Dendritic cell treated with granulocyte-macrophage colony-stimulating factor and Interleukin-4, amounts not matched to agents 40 ng/mL and 50 ng/mL, for 4 days (primary cell): ENCODE measurements around the gene ZC3H4.

Source experiments
- H3K27ac Mint-ChIP-seq: one replicate; pipeline ENCODE4 v1.8.0; 2022; ENCODE audit warnings: mild to moderate bottlenecking, mixed read lengths
- H3K27me3 Mint-ChIP-seq: one replicate; pipeline ENCODE4 v1.8.0; 2022; ENCODE audit warnings: mild to moderate bottlenecking, mixed read lengths
- H3K36me3 Mint-ChIP-seq: one replicate; pipeline ENCODE4 v1.8.0; 2022; ENCODE audit warnings: low read depth, mixed read lengths
- H3K4me1 Mint-ChIP-seq: one replicate; pipeline ENCODE4 v1.8.0; 2022; ENCODE audit warnings: low read depth, mixed read lengths
- H3K4me3 Mint-ChIP-seq: one replicate; pipeline ENCODE4 v1.8.0; 2022; ENCODE audit warnings: mild to moderate bottlenecking, moderate library complexity, mixed read lengths
- H3K9me3 Mint-ChIP-seq: one replicate; pipeline ENCODE4 v1.8.0; 2022; ENCODE audit warnings: mixed read lengths
- intact Hi-C: fragments of 100-400 bp; cut with micrococcal nuclease; formaldehyde crosslinking; loops from one replicate; pipeline ENCODE4 v1.15.0; 2022

Gene ZC3H4

DNA sequence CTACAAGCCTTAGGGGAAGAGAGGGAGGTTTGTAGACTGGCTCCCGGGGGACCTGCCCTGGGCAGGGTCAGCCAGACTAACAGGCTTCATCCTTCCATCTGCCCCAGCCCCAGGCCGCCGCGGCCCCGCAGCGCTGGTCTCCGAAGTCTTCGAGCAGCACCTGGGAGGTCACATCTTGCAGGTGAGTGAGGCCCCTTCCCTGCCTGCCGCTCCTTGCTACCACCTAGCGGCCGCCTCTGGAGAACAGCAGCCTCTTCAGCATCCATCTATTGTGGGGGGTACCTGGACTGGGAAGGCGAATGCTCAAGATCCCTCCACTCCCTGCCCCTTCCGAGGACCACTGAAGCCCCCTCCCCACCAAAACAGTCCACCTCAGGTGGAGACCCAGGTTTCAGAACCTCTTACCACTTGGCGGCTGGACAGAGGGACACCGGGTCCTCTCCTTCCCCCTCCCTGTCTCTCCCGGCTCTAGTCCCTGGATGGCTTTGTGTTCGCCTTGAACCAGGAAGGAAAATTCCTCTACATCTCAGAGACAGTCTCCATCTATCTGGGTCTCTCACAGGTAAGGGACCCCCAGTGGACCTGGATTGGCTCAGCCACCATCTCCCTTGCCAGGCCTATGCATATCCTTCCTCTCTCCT is 81.3 kb downstream of the ZC3H4 start:
- H3K9me3 Mint-ChIP-seq: no peaks in the 10 kb centered on the region
- peaks cover 76% of the 10 kb centered on the region for H3K27me3 Mint-ChIP-seq
- H3K27ac Mint-ChIP-seq: no peak overlapping the region
- peaks cover 21% of the 10 kb centered on the region for H3K4me1 Mint-ChIP-seq
- no peak overlapping the region for H3K4me3 Mint-ChIP-seq
- H3K36me3 Mint-ChIP-seq: no peaks in the 10 kb centered on the region
- intact Hi-C loops: loop anchor here (2.0 kb wide), 1 partner anchor 19 kb away; no protein-coding TSS in a partner anchor

DNA sequence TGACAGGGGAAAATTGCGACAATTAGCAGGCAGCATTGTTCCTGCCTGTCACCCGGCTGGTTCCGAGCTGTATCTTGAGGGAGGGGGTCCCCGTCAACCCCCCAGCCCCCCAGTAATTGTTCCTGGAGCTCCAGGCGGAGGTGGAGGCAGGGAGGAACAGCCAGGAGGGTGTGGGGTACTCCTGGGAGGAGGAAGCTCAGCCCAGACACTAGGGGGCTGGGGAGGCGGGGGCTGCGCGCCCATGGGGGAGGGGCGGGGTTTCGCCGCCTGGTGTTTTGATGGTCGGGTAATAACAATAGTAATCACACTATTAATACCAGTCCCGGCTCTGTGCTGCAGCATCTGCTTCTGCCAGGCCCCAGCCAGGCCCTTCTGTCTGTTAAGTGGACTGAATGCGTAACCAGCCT is 85.4 kb downstream of the ZC3H4 start:
- Mint-ChIP-seq H3K27ac (no peak overlapping the region), H3K4me1 (no peaks in the 10 kb centered on the region), H3K9me3 (no peaks in the 10 kb centered on the region), H3K4me3 (no peak overlapping the region), H3K27me3 (peaks cover 89% of the 10 kb centered on the region), H3K36me3 (no peaks in the 10 kb centered on the region)
- intact Hi-C loops: no loop called here

DNA sequence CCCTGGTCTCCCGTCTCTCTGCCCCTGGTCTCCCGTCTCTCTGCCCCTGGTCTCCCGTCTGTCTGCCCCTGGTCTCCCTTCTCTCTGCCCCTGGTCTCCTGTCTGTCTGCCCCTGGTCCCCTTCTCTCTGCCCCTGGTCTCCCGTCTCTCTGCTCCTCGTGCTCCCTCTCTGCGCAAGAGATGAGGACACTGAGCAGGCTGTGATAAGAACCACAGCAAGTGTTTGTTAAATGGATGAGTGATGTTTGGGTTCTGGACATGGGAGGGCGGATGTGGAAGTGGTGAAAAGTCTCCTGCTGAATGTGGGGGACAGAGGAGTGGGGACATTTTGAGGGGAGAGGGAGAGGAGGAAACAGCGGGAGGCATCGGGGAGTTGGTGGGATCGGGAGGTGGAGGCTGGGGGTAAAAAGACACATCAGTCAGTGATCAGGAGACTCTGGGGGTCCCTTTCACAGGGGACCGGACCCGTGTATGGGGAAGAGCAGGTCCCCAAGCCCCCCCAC is 85.9 kb downstream of the ZC3H4 start:
- no peaks in the 10 kb centered on the region for H3K4me1 Mint-ChIP-seq
- peaks cover 88% of the 10 kb centered on the region for H3K27me3 Mint-ChIP-seq
- no peaks in the 10 kb centered on the region for H3K36me3 Mint-ChIP-seq
- intact Hi-C loops: no loop called here
- H3K9me3 Mint-ChIP-seq: no peaks in the 10 kb centered on the region
- H3K27ac Mint-ChIP-seq: no peak overlapping the region
- no peak overlapping the region for H3K4me3 Mint-ChIP-seq

DNA sequence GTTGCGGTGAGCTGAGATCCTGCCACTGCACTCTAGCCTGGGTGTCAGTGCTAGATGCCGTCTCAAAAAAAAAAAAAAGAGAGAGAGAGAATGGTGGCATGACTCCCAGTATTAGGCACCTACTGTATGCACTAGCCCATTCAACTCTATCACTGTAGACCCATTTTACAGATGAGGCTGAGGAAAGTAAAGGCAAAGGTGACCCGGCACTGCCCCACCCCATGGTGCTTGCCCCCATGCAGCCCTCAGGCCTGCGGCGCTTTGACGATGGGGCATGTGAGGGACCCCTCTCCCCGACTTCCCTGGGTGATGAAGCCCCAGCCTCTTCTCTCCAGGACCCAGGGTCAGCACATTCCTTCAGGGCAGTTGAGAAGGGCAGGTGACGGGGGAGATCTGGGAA is 86.7 kb downstream of the ZC3H4 start:
- H3K4me3 Mint-ChIP-seq: no peak overlapping the region
- no peaks in the 10 kb centered on the region for H3K36me3 Mint-ChIP-seq
- H3K4me1 Mint-ChIP-seq: no peaks in the 10 kb centered on the region
- no peaks in the 10 kb centered on the region for H3K9me3 Mint-ChIP-seq
- H3K27me3 Mint-ChIP-seq: peaks cover 88% of the 10 kb centered on the region
- no peak overlapping the region for H3K27ac Mint-ChIP-seq
- intact Hi-C loops: no loop called here

DNA sequence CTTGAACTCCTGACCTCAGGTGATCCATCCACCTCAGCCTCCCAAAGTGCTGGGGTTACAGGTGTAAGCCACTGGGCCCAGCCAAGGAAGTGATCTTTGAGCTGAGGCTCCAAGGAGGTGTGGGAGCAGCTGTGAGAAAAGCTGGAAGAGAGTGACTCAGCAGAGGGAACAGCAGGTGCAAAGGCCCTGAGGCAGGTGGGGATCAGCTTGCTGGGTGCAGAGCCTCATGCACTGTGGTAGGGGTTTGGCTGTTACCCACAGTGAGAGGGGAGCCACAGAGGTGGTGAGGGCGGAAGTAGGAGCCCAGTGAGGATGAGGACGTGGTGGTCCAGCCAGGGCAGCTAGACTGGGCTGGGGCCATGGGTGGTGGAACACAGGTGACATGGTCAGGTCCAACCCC is 87.4 kb downstream of the ZC3H4 start:
- peaks cover 4% of the 10 kb centered on the region for H3K4me1 Mint-ChIP-seq
- H3K4me3 Mint-ChIP-seq: no peak overlapping the region
- intact Hi-C loops: no loop called here
- no peak overlapping the region for H3K27ac Mint-ChIP-seq
- H3K9me3 Mint-ChIP-seq: no peaks in the 10 kb centered on the region
- H3K36me3 Mint-ChIP-seq: no peaks in the 10 kb centered on the region
- H3K27me3 Mint-ChIP-seq: peaks cover 91% of the 10 kb centered on the region

DNA sequence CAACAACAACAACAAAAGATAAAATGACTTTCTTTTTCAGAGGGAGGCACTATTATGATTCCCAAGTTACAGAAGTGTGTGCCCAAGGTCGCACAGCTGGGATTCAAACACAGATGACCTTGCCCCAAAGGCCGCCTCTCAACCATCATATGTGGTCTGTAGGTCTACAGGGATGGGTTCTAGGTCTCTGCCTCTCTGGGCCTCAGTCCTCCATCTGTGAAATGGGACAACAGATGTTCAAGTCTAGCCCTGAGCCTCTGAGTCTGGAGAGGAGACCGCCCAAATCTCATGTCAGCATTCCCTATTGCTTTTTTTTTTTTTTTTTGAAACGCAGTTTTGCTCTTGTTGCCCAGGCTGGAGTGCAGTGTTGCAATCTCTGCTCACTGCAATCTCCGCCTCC is 89.1 kb downstream of the ZC3H4 start:
- intact Hi-C loops: no loop called here
- Mint-ChIP-seq H3K9me3 (no peaks in the 10 kb centered on the region), H3K27ac (no peak overlapping the region), H3K4me3 (no peak overlapping the region), H3K36me3 (no peaks in the 10 kb centered on the region), H3K4me1 (peaks cover 12% of the 10 kb centered on the region), H3K27me3 (peaks cover 88% of the 10 kb centered on the region)

DNA sequence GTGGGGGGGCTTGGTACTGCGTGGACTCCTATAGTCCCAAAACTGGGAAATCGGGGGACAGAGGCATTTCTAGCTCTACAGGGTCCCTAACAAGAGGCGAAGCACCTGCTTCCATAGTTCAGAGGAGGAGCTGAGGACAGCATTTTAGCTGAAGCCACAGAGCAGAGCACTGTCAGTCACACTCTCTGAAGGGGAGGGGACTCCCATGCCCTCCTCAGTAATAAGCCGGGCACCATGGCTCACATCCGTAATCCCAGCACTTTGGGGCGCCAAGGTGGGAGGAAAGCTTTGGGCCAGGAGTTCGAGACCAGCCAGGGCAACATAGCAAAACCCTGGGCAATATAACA is 90.2 kb downstream of the ZC3H4 start:
- H3K9me3 Mint-ChIP-seq: no peaks in the 10 kb centered on the region
- no peak overlapping the region for H3K4me3 Mint-ChIP-seq
- H3K36me3 Mint-ChIP-seq: no peaks in the 10 kb centered on the region
- no peak overlapping the region for H3K27ac Mint-ChIP-seq
- peaks cover 12% of the 10 kb centered on the region for H3K4me1 Mint-ChIP-seq
- intact Hi-C loops: no loop called here
- peaks cover 88% of the 10 kb centered on the region for H3K27me3 Mint-ChIP-seq

DNA sequence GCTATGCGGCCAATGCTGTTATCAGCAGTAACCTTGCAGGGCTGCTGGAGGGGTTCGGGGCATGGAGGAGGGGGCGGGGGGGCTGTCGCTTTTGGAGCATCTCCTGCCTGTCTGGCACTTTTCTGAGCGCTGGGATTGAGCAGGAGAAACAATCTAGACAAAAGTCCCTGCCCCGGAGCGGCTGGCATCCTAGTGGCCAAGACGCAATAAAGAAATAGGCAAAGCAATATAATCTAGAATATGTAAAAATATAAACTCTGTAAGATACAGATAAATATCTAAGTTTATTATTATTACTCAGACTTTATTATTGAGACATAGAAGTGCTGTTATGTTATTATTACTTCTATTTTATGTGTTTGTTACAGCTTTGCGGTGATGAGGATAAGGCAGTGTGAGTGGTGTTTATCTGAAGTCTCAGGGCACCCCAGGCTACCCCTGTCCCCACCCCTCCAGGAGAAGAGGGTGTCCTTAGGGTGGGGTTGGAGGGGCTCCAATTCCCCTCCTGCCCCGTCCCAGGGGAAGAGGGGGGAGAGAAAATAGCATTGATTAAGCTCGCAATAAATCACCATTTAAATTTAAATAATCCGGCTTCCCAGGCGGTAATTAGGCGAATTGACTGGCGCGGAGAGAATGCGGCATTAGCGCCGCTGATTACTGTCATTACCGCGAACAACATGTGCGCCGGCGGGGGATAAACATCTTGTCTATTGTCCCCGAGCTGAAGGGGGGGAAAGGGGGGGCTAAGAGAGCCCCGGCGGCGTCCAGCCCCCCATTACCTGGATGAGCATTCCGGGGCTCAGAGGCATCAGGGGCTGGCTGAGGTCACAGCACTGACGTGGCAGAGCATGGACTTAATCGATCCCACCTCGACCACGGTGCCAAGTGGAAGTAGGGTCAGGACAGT is 90.8 kb downstream of the ZC3H4 start:
- no peaks in the 10 kb centered on the region for H3K9me3 Mint-ChIP-seq
- no peak overlapping the region for H3K4me3 Mint-ChIP-seq
- H3K4me1 Mint-ChIP-seq: peaks cover 12% of the 10 kb centered on the region
- H3K27me3 Mint-ChIP-seq: peaks cover 85% of the 10 kb centered on the region
- intact Hi-C loops: no loop called here
- H3K27ac Mint-ChIP-seq: no peak overlapping the region
- H3K36me3 Mint-ChIP-seq: no peaks in the 10 kb centered on the region

DNA sequence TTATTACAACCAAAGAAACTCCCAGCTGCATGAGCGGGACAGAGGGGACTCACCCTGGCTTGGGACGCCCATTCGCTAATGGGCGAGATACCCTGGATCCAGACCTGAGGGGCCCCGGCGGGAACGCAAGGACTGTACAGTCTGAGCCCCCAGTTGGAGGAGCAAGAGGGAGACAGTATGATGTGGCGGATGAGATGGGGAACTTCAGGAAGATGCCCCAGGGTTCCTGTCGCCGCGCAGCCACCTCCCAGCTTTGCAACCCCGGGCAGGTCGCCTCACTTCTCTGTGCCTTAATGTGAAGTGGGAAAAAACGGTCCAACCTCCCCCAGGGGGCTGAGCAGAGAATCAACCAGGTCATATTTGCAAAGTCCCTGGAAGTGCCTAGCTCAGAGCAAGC is 91.4 kb downstream of the ZC3H4 start:
- intact Hi-C loops: no loop called here
- Mint-ChIP-seq H3K27ac (no peak overlapping the region), H3K9me3 (no peaks in the 10 kb centered on the region), H3K36me3 (no peaks in the 10 kb centered on the region), H3K4me3 (no peak overlapping the region), H3K27me3 (peaks cover 86% of the 10 kb centered on the region), H3K4me1 (peaks cover 12% of the 10 kb centered on the region)

DNA sequence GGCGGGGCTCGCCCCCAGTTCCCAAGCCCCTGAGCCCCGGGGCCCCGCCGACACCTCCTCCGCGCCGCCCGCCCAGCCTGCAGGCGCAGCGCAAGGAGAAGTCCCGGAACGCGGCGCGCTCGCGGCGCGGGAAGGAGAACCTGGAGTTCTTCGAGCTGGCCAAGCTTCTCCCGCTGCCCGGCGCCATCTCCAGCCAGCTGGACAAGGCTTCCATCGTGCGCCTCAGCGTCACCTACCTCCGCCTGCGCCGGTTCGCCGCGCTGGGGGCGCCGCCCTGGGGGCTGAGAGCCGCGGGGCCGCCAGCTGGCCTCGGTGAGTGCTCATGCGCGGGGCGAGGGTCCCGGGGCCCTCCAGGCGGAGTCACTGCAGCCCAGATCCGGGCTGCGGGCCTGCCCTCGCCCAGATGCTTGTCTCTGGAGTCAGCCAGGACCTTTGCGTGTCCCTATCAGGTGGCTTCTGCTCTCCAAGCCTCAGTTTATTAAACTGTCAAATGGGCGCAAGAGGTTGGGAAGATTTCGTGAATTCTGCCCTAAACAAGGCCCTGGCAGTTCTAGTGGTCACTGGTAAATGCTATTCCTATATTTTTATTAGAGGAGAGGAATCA is 91.9 kb downstream of the ZC3H4 start:
- peaks cover 84% of the 10 kb centered on the region for H3K27me3 Mint-ChIP-seq
- H3K4me1 Mint-ChIP-seq: peaks cover 12% of the 10 kb centered on the region
- peak overlapping the region; percentile 42 for H3K4me3 Mint-ChIP-seq
- no peak overlapping the region for H3K27ac Mint-ChIP-seq
- intact Hi-C loops: no loop called here
- no peaks in the 10 kb centered on the region for H3K9me3 Mint-ChIP-seq
- no peaks in the 10 kb centered on the region for H3K36me3 Mint-ChIP-seq

DNA sequence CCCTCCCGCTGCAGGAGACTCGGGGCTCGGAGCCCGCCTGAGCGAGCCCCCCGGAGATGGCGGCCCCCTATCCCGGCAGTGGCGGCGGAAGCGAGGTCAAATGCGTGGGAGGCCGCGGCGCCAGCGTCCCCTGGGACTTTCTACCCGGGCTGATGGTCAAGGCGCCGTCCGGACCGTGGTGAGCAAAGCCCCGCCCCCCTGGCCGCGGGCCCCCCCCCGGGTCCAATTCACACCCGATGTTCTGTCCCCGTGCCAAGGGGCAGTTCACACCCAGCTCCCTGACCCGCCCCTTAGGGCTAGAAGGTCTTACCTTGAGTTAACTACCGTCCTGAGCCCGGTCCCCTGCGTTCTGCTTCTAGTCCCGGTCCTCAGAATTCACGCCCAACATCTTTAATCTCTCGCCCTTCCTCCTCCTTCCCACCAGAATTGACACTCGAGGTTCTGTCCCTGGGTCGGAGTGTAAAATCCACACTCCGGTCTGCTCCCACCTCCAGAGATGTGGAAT is 92.5 kb downstream of the ZC3H4 start:
- intact Hi-C loops: no loop called here
- H3K9me3 Mint-ChIP-seq: no peaks in the 10 kb centered on the region
- H3K4me3 Mint-ChIP-seq: peak overlapping the region; percentile 42
- peaks cover 12% of the 10 kb centered on the region for H3K4me1 Mint-ChIP-seq
- peaks cover 81% of the 10 kb centered on the region for H3K27me3 Mint-ChIP-seq
- no peak overlapping the region for H3K27ac Mint-ChIP-seq
- no peaks in the 10 kb centered on the region for H3K36me3 Mint-ChIP-seq

DNA sequence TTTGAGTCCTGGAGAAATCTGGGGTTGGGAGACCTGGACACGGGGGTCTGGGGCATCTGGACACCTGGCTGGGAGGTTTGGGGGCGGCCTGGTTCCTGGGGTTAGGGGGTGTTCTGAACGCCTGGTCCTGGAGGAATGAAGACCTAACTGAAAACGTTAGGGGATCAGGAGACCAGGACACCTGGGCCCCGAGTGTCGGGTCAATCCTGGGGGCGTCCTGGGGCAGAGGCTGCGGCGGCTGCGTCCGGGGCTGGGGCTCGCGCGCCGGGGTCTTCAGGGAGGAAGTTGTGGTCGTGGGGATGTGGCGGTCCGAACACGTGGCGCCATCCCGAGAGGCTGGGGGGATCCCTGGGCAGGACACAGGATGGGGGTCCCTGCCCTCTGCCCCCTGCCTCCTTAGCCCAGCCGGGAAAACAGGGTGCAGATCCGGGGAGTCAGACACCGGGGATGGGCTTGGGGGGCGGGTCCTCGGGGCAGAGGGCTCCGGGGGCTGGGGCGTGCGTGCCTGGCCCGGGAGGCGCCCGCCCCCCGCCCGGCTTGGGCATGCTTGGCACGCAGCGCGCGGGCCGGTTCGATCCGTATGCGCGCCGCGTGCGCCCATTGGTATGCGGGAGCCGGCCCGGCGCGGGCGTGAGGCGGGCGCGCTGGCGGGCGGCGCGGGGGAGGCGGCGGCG is 93.3 kb downstream of the ZC3H4 start:
- Mint-ChIP-seq H3K9me3 (no peaks in the 10 kb centered on the region), H3K36me3 (no peaks in the 10 kb centered on the region), H3K4me3 (peak overlapping the region; percentile 26), H3K4me1 (peaks cover 12% of the 10 kb centered on the region), H3K27me3 (peaks cover 76% of the 10 kb centered on the region), H3K27ac (no peak overlapping the region)
- intact Hi-C loops: no loop called here

DNA sequence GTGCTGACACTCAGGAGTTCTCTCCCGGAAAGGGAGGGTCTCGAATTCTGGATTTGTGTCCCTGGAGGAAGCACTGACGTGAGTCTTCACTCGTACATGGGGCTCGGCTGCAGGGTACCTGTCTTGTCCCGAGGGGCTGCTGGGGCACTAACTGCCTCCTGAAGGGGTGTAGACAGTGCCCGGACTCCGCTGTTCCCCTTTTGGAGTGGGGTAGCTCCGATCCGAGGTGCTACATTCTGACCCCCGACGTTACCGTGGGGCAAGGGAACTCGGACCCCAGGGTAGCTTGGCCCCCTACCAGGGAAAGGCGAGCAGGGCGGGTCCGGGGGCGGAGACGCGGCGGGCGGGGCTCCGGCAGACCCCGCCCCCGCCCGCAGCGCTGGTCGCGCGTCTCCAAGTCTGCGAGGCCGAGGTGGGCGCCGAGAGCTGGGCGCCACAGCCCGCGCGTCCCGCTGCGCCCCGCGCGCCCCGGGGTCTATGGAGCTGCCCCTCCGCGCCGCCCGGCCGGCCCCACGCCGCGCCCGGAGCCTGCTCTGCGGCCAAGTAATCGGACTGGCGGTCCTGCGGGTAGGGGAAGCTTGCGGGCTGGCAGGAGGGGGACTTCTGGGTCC is 94.0 kb downstream of the ZC3H4 start, which contains the start of gene NPAS1:
Gene NPAS1 (plus strand): TSS at position 407 of the 611 bp plus-strand sequence. CDS start 1,211 bp downstream, outside the sequence.
- peaks cover 12% of the 10 kb centered on the region for H3K4me1 Mint-ChIP-seq
- no peaks in the 10 kb centered on the region for H3K9me3 Mint-ChIP-seq
- no peak within 1 kb of the TSS for H3K27ac Mint-ChIP-seq
- peak within 1 kb of the TSS; percentile 39 for H3K4me3 Mint-ChIP-seq
- peaks cover 76% of the 10 kb centered on the region for H3K27me3 Mint-ChIP-seq
- no peaks in the 10 kb centered on the region for H3K36me3 Mint-ChIP-seq
- intact Hi-C loops: no loop called here
